NCI-H1105 treated with DMSO at 0.1 percent for 48 hours (cell line): ENCODE data around the gene CLDN20.
"Not testable (repeated sequence)": the region's sequence is repeated elsewhere in the genome, so short reads cannot be mapped to it uniquely, and the experiment has no call there.

Experiments used
- DNase-seq: peaks from one replicate; lab custom pipeline; 2025; lab: John Stamatoyannopoulos, UW

Gene CLDN20

GRCh38 chr6:155245193-155245592 is 18.6 kb upstream of the CLDN20 start:
- DNase-seq, result no peak

- no peak for DNase-seq
Observed at GRCh38 chr6:155245831-155246230, 18.0 kb upstream of the CLDN20 start.

DNA sequence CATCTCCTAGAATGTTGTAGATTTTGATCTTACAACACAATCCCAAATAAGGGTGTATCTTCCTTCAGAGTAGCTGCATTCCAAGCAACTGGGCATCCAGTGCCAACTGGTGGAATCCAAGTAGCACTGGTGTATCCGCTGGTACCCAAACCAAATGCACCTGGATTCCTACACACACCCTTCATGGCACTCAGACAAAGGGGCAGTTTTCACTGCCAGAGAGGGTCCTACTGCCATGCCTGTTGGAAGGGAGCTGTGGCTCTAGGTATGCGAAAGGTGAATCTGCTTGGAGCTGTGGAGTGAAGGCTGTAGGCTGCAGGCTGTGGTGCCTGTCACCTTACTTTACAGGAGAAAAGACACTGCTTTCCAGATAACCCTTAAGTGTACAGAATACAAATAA is 17.0 kb upstream of the CLDN20 start:
- DNase-seq, result no peak

DNA sequence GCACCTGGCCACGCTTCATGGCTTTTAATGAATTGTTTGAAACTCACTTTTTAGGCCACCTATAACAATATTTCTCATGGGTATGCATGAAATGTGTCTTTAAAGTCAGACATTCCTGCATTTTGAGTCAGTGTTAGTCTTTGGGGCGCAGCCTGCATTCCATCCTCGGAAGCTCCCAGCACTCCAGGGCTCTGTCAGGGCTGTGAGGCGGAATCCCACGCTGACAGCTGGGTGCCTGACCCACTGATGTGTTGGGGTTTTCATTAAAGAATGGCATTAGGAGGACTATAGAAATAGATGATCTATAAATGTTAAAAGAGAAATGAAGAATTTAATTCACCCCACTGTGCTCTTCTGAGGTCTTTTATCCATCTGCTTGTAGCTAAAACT is 16.2 kb upstream of the CLDN20 start:
- no peak for DNase-seq

DNA sequence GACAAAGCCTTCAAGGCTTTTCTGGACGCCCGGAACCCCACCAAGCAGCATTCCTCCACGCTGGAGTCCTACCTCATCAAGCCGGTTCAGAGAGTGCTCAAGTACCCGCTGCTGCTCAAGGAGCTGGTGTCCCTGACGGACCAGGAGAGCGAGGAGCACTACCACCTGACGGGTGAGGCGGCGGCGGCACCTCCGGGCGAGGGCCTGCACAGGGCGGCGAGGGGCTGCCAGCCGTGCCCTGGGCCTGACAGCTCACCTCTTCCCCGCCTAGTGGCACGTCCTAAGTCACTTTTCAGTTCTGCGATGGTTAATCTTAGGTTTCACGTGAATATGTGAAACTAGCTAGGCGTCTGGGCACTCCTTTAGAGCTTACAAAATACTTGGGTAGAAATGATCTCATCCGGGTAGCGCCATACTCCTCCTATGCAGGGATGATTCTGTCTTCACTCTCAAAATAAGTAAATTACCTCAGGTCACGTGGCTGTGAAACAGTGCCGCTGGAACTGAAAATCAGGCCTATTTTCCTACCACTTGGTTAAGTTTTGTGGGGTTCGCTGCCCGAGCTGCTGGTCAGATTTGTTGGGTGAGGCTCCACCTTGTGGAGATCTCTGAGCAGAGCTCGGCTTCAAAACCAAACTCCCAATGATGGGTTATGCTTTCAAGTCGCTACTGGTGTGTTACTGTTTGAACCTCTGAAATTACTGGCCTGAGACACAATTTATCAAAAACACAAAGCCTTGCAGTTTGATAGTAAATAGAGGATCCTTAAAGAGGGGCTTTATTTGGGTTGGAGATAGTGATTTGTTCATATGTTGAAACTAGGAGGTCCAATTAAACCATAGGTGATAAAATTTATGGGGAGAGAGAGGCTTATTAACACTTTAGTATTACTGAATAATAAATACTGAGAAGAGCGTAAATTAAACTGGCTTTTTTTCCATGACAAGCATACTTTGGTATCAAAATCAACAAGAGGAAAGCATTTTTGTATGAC is 15.5 kb upstream of the CLDN20 start:
- peak; percentile 18 for DNase-seq

DNA sequence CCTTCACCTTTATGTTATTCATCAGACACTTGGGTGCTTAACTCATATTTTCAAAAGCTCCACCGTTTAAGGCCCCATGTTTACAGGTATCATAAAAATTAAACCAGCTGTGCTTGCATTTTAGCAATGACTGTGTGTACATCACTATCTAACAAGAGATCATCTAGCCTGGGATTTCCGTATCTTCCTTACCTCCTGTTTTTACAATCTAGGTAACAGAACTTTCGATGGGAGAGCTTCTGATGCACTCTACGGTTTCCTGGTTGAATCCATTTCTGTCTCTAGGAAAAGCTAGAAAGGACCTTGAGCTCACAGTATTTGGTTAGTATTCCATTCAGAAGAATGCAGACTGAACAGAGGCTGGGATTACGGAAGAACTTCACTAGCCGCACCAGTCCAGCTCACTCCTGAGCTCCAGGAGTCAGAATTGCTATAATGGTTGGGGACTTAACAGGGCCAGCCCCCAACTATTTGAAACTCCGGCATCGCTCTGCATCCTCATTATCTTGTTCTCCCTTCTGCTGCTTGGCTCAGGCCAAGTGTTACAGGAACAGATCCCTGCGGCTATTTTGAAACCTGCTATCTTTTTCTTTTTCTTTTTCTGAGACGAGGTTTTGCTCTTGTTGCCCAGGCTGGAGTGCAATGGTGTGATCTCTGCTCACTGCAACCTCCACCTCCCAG is 13.0 kb upstream of the CLDN20 start:
- no peak for DNase-seq

DNA sequence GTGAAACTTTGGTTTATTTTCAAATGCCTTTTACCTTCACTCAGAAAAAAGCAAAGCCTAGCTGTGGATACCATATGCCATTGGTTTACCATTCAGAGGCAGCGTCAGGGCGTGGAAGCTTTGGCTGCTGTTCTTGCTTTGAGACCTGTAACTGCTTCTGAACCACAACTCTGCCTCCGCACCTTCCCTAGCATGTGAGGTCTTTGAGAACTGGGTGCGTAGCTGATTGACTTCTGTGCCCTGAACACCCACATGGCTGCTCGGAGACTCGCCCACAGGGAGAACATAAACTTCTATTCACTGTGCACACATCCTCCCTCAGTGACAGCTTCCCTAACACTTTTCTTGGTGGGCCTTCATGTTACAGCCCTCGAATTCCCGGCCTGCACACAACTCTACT is 11.2 kb upstream of the CLDN20 start:
- DNase-seq, result no peak

DNA sequence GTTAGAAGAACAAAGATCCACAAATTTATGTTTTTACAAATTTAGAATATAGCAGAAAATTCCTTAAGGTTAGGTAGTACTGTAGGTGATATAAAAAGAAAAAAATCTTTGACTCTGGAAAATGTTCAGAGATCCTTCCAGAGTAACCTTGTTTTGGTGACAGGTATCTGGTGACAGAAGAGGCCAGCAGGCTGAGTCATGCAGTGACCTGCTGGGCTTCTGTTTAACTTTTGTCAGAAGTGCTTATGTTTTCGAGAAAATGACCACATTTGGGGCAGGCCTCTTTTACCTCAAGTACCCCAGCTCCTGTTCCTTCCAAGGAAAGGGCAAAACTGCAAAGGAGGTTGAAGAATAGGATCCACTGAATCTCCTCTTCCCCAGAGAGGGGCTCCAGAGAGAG is 10.5 kb upstream of the CLDN20 start:
- no peak for DNase-seq

- DNase-seq, result no peak
Observed at GRCh38 chr6:155254139-155254538, 9.7 kb upstream of the CLDN20 start.

DNA sequence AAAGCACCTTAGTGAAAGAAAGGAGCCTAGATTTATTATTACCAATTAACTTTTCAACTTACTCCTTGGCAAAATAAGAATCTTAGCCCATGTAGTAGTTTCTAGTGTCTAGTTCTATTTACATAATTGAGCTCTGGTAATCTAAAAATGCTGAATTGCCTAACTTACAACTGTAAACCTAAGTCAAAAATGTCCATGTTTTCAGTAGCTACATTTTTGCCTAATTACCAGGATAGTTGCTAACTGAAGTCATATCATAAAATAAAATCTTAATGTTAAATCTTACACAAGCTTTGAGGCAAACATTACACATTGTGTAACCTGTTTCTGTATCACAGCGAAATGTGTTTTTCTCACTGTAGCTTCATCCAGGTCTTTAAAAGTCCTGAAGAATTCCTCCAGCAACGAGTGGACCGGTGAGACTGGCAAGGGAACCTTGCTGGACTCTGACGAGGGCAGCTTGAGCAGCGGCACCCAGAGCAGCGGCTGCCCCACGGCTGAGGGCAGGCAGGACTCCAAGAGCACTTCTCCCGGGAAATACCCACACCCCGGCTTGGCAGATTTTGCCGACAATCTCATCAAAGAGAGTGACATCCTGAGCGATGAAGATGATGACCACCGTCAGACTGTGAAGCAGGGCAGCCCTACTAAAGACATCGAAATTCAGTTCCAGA is 7.6 kb upstream of the CLDN20 start:
- no peak for DNase-seq

DNA sequence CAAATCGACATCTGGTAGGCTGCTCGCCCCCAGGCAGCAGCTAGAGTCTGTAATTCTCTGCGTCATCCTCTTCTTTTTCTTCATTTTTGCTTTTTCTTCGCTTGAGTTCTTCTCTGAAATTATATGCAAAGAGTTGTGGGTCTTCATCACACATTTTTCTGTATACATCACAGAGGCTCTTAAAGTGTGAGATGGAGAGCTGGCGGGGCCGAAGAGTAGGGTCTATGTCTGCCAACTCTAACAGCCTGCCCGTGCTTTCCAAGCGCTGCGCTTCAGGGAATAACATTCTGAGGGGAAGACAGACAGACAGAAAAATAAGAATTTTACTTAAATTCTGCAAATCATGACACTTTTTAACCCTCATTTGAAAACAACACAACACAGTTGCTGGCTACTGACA is 6.0 kb upstream of the CLDN20 start:
- no peak for DNase-seq

- DNase-seq, result no peak
Observed at GRCh38 chr6:155259204-155259603, 4.6 kb upstream of the CLDN20 start.

- no peak for DNase-seq
Observed at GRCh38 chr6:155259897-155260296, 3.9 kb upstream of the CLDN20 start.

DNA sequence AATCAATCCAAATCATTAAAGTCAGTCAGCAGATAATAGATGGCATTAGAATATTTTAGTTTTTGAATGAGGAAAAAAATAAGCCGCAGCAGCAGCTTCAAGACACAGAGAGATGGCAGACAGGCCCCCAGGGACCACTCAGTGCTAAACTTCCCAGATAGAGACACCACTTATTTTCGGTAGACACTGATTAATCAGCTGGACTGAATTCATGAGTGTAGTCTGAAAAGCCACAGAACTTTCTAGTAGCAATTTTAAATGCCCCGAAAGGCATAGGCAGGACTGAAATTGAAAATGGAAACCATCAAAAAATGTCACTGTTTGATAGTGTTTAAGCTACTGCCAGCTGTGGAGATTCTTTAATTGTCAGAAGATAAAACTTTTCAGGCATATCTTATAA is 3.1 kb upstream of the CLDN20 start:
- no peak for DNase-seq

DNA sequence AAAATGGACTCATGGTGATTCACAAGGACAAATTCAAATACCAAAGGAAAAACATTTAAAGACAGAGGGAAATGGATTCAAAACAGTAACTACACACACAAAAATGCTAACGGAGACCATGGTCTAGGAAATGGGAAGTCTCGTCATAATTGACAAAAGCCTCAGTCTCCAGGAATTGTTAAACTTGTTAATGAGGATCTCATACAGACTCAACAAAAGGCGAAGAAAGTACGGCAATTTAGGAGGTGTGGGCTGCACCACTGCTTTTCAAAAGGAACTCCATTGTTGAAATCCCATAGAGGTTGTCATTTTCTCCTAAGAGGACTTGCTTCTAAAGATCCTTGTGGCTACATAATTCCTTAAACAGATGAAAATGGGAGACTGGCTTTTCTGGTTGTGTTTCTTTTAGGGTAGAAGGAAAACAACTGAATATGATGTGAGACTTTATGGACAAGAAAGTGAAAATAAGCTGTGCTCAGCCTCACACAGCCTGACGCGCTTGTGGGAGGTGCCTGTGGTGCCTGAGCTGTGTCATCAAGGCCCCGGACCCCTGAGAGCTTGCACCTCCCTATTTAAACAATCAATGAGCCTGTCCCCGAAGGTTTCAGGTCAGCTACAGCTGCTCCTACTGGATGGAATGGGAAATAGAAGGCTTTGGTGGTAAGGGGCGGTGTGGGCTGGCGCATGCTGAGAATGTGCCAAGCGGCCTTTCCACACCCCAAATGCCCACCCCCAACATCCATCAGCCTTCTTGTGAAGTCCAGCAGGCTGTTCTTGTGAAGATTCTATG is 2.5 kb upstream of the CLDN20 start:
- DNase-seq, result no peak

DNA sequence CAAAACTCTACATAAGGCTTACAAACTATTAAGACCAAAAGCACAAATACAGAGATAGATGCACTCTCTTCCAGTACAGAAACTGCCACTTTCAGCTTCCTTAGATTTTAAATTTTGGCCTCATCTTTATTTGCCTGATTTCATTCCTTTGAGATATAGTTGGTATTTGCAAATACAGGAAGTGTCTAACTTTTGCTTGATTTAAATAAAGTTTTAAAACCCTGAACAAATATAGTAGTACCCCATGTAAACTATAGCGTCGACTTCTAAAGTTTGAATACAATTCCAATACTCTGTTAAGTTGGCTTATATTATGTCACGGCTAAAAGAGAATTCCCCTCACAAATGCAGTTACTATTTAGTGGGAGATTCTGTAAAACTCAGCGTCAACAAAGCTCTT is 1.2 kb upstream of the CLDN20 start:
- no peak for DNase-seq

DNA sequence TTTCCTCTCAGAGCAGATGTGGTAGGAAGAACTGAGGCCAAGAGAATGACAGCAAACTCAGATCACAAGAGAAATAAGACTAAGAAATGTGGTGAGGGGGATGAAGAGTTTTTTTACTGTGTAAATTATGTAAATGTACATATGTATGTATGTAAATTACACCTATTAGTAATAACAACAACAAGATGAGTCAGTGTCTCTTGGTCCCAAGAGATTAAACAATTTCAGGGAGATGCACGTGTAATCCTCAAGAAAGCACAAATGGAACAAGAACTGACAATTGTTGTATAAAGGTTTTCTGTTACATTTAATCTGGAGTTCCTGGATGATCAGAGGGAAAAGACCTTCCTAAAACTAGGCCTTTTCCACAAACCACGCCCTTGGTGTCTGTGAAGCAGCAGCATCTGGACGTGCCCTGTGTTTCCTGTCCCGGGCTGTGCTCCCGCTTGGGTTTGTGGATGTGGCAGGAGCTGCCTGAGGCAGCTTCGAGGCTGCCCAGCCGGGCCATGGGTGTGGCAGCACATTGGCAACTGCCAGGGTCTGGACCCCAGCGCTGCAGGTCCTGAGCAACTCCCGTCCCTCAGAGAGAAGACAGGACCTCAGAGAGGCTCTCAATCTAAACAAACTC is 994 bp downstream of the CLDN20 start:
- DNase-seq, result no peak

DNA sequence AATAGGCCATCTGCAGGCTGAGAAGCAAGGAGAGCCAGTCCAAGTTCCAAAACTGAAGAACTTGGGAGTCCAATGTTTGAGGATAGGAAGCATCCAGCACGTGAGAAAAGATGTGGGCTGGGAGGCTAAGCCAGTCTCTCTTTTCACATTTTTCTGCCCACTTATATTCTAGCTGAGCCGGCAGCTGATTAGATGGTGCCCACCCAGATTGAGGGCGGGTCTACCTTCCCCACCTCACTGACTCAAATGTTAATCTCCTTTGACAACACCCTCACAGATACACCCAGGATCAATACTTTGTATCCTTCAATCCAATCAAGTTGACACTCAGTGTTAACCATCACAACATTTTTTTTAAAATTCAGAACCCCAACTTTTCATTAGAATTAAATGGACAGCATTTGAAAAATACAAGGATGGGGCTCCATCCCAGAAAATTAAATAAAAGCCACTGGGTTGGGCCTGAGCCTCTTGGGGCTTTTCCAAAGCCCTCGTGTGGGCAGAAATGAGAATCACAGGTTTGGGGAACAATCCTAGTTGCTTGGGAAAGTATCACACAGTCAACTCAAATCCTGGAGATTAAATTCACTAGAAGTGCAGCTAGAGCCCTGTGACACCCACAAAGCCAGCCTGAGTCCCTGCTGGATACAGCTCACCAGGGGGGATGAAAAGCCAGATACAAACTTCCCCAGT is 2.2 kb downstream of the CLDN20 start:
- no peak for DNase-seq

GRCh38 chr6:155267411-155267810 is 3.6 kb downstream of the CLDN20 start:
- DNase-seq, result no peak

DNA sequence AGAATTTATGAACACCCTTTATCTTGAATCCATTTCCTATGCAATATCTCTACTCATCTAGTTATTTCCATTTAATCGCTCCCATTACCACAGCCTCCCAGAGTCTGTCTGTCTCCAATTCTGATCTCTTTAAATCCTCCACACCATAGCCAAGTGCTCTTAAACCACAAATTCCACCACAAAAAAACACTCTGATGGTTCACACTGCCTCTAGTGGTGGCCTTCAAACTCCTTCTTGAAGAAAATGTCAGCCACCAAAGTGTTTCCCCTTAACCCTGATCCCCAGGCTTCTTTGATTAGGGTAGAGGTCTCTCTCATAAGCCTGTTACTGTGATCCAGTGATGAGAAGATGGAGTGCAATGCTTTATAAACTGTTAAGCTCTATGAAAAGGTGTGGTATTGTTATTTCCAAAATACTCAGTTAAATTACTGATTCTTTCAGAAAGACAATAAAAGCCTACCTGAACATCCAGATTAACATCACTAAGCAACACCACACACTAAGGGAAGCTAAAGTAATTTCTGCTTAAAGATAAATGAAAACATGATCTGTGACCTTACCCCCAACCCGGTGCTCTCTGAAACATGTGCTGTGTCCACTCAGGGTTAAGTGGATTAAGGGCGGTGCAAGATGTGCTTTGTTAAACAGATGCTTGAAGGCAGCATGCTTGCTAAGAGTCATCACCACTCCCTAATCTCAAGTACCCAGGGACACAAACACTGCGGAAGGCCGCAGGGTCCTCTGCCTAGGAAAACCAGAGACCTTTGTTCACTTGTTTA is 4.5 kb downstream of the CLDN20 start:
- not testable (repeated sequence) for DNase-seq
